IPS-20b (cell line): ENCODE data around the gene MEGF10.

Experiments
- H3K27ac ChIP-seq: one replicate; pipeline ENCODE4 v1.5.1; 2013; ENCODE audit warnings: low read length
- H3K27me3 ChIP-seq: 2 replicates; pipeline ENCODE4 v1.6.1; 2013; ENCODE audit warnings: mild to moderate bottlenecking, low read length, inconsistent platforms; ENCODE audit not compliant: insufficient read depth
- H3K36me3 ChIP-seq: 2 replicates; pipeline ENCODE4 v1.6.1; 2013; ENCODE audit warnings: low read depth, mild to moderate bottlenecking, inconsistent platforms, low read length, moderate library complexity; ENCODE audit not compliant: insufficient read depth
- H3K4me1 ChIP-seq: 2 replicates; pipeline ENCODE4 v1.6.1; 2013; ENCODE audit warnings: mild to moderate bottlenecking, control low read depth, inconsistent platforms, low read length, moderate library complexity; ENCODE audit not compliant: insufficient read depth
- H3K4me3 ChIP-seq: 2 replicates; pipeline ENCODE4 v1.5.1; 2013; ENCODE audit warnings: mild to moderate bottlenecking, low read length, inconsistent platforms
- H3K9ac ChIP-seq: 2 replicates; pipeline ENCODE4 v1.6.1; 2013; ENCODE audit warnings: low read depth, mild to moderate bottlenecking, inconsistent platforms, low read length, moderate library complexity
- H3K9me3 ChIP-seq: 2 replicates; pipeline ENCODE4 v1.6.1; 2013; ENCODE audit warnings: mild to moderate bottlenecking, low read depth, low read length, inconsistent platforms; ENCODE audit not compliant: insufficient read depth

The MEGF10 gene

GRCh38 chr5:127418367-127418766 is 127.8 kb downstream of the MEGF10 start:
- Histone ChIP-seq H3K27me3 (no peaks in the 10 kb centered on the region), H3K9me3 (no peaks in the 10 kb centered on the region), H3K4me3 (no peak overlapping the region), H3K36me3 (peaks cover 24% of the 10 kb centered on the region; the same call in 1 of the 2 replicates), H3K4me1 (no peaks in the 10 kb centered on the region), H3K9ac (no peak overlapping the region), H3K27ac (no peak overlapping the region)

GRCh38 chr5:127418974-127419682 is 128.5 kb downstream of the MEGF10 start:
- H3K9ac ChIP-seq = no peak overlapping the region
- H3K9me3 ChIP-seq = no peaks in the 10 kb centered on the region
- H3K27ac ChIP-seq = no peak overlapping the region
- H3K27me3 ChIP-seq = no peaks in the 10 kb centered on the region
- H3K36me3 ChIP-seq = peaks cover 29% of the 10 kb centered on the region; the same call in 1 of the 2 replicates
- H3K4me3 ChIP-seq = no peak overlapping the region
- peaks cover 4% of the 10 kb centered on the region; the same call in 1 of the 2 replicates for H3K4me1 ChIP-seq

GRCh38 chr5:127419683-127420257 is 129.2 kb downstream of the MEGF10 start:
- no peak overlapping the region for H3K9ac ChIP-seq
- peaks cover 4% of the 10 kb centered on the region; the same call in 1 of the 2 replicates for H3K4me1 ChIP-seq
- no peaks in the 10 kb centered on the region for H3K9me3 ChIP-seq
- H3K27ac ChIP-seq = no peak overlapping the region
- H3K36me3 ChIP-seq = peaks cover 35% of the 10 kb centered on the region; the same call in 1 of the 2 replicates
- H3K4me3 ChIP-seq = no peak overlapping the region
- H3K27me3 ChIP-seq = no peaks in the 10 kb centered on the region

GRCh38 chr5:127420758-127421157 is 130.2 kb downstream of the MEGF10 start:
- no peaks in the 10 kb centered on the region for H3K27me3 ChIP-seq
- H3K4me1 ChIP-seq = peaks cover 4% of the 10 kb centered on the region; the same call in 1 of the 2 replicates
- no peaks in the 10 kb centered on the region for H3K9me3 ChIP-seq

GRCh38 chr5:127421471-127421870 is 130.9 kb downstream of the MEGF10 start:
- no peak overlapping the region for H3K27ac ChIP-seq
- H3K4me3 ChIP-seq = no peak overlapping the region
- peaks cover 38% of the 10 kb centered on the region; the same call in 1 of the 2 replicates for H3K36me3 ChIP-seq
- H3K9me3 ChIP-seq = no peaks in the 10 kb centered on the region
- H3K9ac ChIP-seq = no peak overlapping the region
- peaks cover 4% of the 10 kb centered on the region; the same call in 1 of the 2 replicates for H3K4me1 ChIP-seq
- no peaks in the 10 kb centered on the region for H3K27me3 ChIP-seq

More at GRCh38 chr5:127420758-127421157, 130.2 kb downstream of the MEGF10 start:
- H3K36me3 ChIP-seq = peaks cover 38% of the 10 kb centered on the region; the same call in 1 of the 2 replicates
- H3K9ac ChIP-seq = no peak overlapping the region
- H3K27ac ChIP-seq = no peak overlapping the region
- no peak overlapping the region for H3K4me3 ChIP-seq

- H3K27ac ChIP-seq = no peak overlapping the region
- no peak overlapping the region for H3K4me3 ChIP-seq
- H3K9me3 ChIP-seq = no peaks in the 10 kb centered on the region
- H3K36me3 ChIP-seq = peaks cover 39% of the 10 kb centered on the region; the same call in 1 of the 2 replicates
- H3K9ac ChIP-seq = no peak overlapping the region
- H3K4me1 ChIP-seq = peaks cover 4% of the 10 kb centered on the region; the same call in 1 of the 2 replicates
- no peaks in the 10 kb centered on the region for H3K27me3 ChIP-seq
Measured at GRCh38 chr5:127423173-127423798, 132.7 kb downstream of the MEGF10 start.

- Histone ChIP-seq H3K9ac (no peak overlapping the region), H3K27me3 (no peaks in the 10 kb centered on the region), H3K36me3 (peaks cover 37% of the 10 kb centered on the region; the same call in 1 of the 2 replicates), H3K4me3 (no peak overlapping the region), H3K9me3 (no peaks in the 10 kb centered on the region), H3K4me1 (peaks cover 4% of the 10 kb centered on the region; the same call in 1 of the 2 replicates), H3K27ac (no peak overlapping the region)
Measured at GRCh38 chr5:127425037-127425436, 134.4 kb downstream of the MEGF10 start.

- H3K27ac ChIP-seq = no peak overlapping the region
- H3K36me3 ChIP-seq = peaks cover 31% of the 10 kb centered on the region; the same call in 1 of the 2 replicates
Measured at GRCh38 chr5:127425868-127426267, 135.3 kb downstream of the MEGF10 start.

GRCh38 chr5:127426661-127427060 is 136.1 kb downstream of the MEGF10 start:
- H3K36me3 ChIP-seq = peaks cover 28% of the 10 kb centered on the region; the same call in 1 of the 2 replicates
- H3K9ac ChIP-seq = no peak overlapping the region
- no peak overlapping the region for H3K27ac ChIP-seq
- no peaks in the 10 kb centered on the region for H3K27me3 ChIP-seq
- H3K4me3 ChIP-seq = no peak overlapping the region
- no peaks in the 10 kb centered on the region for H3K9me3 ChIP-seq
- H3K4me1 ChIP-seq = peaks cover 4% of the 10 kb centered on the region; the same call in 1 of the 2 replicates

More at GRCh38 chr5:127425868-127426267, 135.3 kb downstream of the MEGF10 start:
- Histone ChIP-seq H3K27me3 (no peaks in the 10 kb centered on the region), H3K4me1 (peaks cover 4% of the 10 kb centered on the region; the same call in 1 of the 2 replicates), H3K9ac (no peak overlapping the region), H3K9me3 (no peaks in the 10 kb centered on the region), H3K4me3 (no peak overlapping the region)

GRCh38 chr5:127428276-127428675 is 137.7 kb downstream of the MEGF10 start:
- Histone ChIP-seq H3K36me3 (peaks cover 19% of the 10 kb centered on the region; the same call in 1 of the 2 replicates), H3K27ac (no peak overlapping the region), H3K27me3 (no peaks in the 10 kb centered on the region), H3K4me1 (peaks cover 4% of the 10 kb centered on the region; the same call in 1 of the 2 replicates), H3K9ac (no peak overlapping the region), H3K9me3 (no peaks in the 10 kb centered on the region), H3K4me3 (no peak overlapping the region)

GRCh38 chr5:127428748-127429147 is 138.2 kb downstream of the MEGF10 start:
- Histone ChIP-seq H3K4me1 (peaks cover 3% of the 10 kb centered on the region; the same call in 1 of the 2 replicates), H3K9me3 (no peaks in the 10 kb centered on the region), H3K27ac (no peak overlapping the region), H3K27me3 (no peaks in the 10 kb centered on the region), H3K36me3 (peaks cover 17% of the 10 kb centered on the region; the same call in 1 of the 2 replicates), H3K9ac (no peak overlapping the region), H3K4me3 (no peak overlapping the region)
